ENCODE measurements around the gene MPIG6B.
"Not testable (repeated sequence)": the region's sequence is repeated elsewhere in the genome, so short reads cannot be mapped to it uniquely, and the experiment has no call there.

The MPIG6B gene

DNA sequence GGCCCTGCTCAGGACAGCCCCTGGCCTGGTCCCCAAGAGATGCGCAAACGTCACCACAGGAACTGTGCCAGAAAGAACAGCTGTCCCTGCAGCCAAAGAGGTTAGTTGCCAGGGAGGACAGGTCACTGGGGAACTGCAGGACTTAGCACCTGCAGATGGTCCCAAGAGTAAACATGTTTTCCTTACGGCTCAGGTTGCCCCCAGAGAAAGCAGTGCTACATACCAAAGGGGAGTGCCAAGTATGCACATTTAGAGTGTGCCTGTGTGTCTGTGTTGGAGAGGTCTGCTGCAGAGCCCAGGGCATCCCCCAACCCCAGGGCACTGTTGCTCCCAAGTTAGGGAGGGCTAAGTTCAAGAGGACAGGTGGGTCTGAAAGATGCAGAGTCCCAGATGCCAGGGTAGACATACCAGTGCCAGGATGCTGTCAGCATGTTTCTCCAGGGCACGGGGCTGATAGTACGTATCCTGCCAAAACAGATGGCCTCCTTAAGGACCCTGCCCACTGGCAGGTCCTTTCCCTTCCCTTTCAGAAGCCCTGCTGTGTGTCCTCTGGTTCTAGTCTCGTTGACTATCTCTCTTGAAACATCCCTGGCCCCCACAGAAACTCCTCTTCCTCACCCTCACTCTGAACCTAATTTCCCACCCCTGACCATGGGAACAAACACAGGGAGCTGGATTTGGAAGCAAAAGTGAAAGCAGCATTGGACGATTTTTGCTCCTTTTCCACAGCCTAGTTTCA is 21.3 kb upstream of the MPIG6B start:
- DNase-seq = no peak

DNA sequence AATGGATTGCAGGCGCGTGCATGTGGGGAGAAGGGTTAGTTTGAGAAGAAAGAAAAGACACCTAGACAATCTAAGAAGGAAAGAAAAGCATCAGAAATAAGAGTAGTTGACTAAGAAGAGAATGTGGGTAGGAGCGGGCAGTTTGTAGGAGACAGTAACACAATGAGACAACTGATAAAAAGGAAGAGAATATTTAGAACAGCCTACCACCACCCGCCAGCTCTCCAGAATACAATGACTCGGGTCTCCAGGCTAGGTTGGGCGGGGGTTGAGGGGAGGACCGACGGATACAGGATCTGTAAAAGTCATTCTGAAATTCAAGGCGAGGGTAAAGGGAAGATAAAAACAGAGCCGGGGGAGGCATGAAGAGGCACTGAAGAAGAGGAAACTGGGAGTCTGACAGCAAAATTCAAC is 20.8 kb upstream of the MPIG6B start:
- peak in 1 of 2 donors; percentile 44 for DNase-seq

DNA sequence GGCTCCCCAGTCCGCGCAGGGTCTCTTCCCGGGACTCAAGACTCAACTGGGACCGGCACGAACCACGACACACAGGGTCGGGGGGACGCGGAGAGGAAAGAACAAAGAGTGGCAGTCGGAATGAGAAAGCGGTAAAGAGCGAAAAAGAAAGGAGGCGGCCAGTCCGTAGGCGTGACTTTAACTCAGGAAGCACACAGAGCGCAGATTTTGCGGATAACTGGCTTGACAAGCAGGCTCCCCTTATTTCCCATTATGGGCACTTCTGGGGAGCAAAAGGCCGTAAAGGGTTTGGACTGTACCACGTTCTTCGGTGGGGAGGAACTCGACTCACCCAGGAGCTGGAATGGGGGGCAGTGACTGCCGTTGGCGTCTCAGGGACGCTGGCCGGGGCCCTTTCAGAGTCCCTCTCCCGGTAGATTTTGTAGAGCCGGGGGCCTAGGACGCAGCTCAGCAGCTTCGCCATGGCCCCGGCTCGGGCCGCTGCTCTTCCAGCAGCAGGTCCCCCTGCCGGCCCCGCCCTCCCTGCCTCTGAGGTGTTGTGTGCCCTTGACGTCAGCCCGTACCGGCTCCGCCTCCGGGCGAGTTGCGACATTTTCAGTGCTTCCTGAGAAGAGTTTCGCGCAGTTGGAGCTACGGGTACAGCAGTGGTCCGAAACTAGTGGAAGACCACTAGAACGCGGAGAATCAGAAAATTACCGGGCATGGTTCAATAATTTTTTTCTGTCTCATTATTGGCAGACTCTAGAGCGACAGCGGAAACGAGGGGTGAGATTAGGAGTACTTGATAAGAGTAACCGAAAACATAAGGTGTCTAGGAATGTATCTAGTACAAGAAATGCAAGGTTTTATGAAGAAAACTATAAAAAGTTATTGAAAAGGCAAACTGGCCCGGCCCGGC is 20.1 kb upstream of the MPIG6B start, which contains the start of gene ABHD16A:
Gene ABHD16A, minus strand, starts transcription at position 506 of the 898 bp plus-strand sequence. Its CDS starts 43 bp downstream, at position 463.
- DNase-seq = peak; percentile 99

DNA sequence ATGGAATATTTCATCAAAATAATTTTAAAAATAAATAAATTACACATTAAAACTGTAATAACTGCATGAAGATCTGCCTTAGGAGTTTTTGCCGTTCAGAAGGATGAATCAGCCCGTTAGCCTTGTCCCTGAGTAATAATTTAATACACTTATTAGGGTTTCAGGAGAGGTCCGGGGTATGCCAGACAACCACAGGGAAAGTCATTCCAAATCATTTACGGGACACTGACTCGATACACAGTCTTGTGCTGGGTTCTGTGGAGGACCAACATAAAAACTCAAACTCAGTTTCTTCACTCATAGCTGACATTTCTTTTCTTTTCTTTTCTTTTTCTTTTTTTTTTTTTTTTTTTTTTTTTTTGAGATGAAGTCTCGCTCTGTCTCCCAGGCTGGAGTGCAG is 17.2 kb upstream of the MPIG6B start:
- DNase-seq = no peak

DNA sequence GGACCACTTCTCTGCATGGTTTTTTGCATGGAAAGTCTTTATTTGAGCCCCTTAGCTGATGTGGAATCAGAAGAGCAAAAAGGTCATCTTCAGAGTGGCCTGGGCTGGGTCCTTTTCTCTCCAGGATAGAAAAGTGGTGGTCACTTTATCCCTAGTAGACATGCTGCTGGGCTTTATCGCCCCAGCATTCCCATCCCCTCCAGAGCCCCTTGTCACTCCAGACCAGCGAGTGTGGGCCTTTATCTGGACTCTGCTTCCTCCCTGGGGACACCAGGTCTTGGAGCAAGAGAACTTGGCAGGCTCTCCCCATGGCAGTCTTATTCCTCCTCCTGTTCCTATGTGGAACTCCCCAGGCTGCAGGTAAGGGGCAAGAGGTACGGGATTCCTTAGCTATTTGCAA is 16.6 kb upstream of the MPIG6B start, which contains the start of gene LY6G6F:
Gene LY6G6F, plus strand, starts transcription at position 268 of the 400 bp plus-strand sequence. Its CDS starts 41 bp downstream, at position 309.
- DNase-seq = no peak

DNA sequence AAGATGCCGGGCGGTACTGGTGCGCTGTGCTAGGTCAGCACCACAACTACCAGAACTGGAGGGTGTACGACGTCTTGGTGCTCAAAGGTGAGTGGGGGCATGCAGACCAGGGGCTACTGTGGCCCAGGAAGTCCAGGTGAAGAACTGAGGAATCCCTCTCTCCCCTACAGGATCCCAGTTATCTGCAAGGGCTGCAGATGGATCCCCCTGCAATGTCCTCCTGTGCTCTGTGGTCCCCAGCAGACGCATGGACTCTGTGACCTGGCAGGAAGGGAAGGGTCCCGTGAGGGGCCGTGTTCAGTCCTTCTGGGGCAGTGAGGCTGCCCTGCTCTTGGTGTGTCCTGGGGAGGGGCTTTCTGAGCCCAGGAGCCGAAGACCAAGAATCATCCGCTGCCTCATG is 15.5 kb upstream of the MPIG6B start:
- no peak for DNase-seq

DNA sequence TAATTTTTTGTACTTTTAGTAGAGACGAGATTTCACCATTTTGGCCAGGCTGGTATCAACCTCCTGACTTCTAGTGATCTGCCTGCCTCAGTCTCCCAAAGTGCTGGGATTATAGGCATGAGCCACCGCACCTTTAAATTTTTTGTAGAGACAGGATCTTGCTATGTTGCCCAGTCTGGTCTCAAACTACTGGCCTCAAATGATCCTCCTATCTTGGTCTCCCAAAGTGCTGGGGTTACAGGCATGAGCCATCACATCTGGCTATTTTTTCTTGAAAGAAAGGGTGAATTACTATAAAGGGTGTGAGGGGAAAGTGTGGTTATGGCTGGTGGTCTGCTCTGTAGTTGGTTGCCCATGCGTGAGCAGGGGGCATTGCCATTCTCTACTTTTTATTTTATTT is 14.9 kb upstream of the MPIG6B start:
- no peak for DNase-seq

DNA sequence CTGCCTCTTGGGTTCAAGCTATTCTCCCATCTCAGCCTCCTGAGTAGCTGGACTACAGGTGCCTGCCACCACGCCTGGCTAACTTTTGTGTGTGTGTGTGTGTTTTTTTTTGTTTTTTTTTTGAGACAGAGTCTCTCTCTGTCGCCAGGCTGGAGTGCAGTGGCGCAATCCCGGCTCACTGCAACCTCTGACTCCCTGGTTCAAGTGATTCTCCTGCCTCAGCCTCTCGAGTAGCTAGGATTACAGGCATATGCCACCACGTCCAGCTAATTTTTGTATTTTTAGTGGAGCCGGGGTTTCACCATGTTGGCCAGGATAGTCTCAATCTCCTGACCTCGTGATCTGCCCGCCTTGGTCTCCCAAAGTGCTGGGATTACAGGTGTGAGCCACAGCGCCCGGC is 14.0 kb upstream of the MPIG6B start:
- DNase-seq = not testable (repeated sequence)

DNA sequence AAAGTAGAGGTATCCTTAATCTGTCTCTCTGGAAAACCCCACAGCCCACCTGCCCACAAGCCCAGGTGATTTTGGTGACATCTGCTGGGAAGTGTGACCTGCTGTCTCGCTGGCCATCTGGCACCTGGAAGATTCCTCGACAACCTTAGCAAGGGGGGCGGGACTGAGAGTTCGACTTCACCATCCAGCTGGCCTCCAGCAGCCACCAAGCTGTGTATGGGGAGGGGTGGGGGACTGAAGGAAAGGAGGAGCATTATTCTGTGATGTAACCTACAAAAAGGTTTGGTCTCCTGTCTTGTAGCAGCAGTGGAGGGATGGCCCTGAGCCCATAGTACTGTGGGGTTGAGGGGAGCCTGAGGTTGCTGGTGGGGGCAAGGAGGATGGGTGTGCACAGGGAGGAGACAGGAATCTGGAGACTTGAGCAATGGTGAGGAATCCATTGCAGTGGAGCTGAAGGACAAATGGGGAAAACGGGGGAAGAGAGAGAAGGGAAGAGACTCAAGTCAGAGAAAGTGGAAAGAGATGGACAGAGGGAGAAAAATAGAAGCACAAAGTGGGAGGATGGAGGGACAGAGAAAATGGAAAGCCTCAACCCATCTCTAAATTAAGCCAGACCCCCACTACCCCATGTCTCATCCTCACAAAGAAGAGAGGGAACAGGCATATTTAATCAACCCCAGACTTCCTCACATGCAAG is 12.5 kb upstream of the MPIG6B start:
- no peak for DNase-seq

DNA sequence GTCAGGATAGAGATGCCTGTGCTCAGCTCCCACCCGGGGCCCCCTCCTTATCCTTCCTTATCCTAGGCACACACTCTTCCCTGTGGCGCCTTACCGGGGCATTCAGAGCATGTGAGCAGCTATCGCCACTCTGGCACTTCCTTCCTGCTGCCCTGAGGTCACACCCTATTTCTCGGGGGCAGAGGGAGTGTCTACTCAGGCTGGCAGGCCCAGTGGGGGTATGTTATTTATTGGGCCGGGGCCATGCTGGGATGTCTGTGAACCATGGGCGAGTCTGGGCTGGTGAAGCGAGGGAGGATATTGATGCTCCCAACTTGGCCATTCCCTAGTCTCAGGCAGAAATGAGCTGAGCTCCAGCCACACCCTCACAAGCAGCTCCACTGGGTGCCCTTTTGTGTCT is 11.9 kb upstream of the MPIG6B start:
- DNase-seq = peak; percentile 30 to 53

DNA sequence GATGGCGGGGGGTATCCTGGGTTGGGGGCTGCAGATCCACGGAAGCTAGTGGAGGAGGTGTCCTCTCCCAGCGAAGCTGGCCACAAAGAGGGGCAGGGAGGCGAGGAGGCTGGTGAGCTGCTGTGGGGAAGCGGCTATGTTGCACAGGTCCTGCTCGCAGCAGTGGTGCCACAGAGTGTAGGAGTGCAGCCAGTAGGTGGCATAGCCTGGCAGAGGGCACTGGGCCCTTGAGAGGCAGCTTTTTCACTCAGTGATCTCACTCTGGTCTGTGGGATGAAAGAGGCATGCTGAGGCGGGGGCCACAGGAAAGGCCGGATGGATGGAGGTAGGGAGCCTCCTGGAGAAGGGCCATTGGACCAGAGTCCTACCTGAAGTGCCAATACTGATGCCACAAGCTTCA is 10.9 kb upstream of the MPIG6B start:
- DNase-seq = peak; percentile 9 to 15

DNA sequence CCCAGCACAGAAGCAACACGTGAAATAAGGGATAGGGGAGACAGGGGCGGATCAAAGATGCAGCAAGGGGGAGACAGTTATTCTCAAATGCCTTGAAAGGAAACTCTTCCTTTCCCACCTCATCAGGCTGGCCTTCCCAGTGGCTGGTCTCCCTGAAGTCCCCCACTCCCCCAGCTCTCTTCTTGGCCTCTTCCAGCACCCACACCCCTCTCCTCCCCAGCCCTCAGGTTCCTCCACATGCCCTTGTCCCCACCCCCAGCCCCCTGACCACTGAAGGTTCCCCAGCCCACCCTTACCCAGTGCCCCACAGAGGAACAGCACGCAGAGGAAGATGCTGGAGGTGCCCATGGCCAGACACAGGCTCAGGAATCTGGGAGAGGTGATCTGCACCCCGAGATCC is 9.7 kb upstream of the MPIG6B start:
- DNase-seq = no peak

DNA sequence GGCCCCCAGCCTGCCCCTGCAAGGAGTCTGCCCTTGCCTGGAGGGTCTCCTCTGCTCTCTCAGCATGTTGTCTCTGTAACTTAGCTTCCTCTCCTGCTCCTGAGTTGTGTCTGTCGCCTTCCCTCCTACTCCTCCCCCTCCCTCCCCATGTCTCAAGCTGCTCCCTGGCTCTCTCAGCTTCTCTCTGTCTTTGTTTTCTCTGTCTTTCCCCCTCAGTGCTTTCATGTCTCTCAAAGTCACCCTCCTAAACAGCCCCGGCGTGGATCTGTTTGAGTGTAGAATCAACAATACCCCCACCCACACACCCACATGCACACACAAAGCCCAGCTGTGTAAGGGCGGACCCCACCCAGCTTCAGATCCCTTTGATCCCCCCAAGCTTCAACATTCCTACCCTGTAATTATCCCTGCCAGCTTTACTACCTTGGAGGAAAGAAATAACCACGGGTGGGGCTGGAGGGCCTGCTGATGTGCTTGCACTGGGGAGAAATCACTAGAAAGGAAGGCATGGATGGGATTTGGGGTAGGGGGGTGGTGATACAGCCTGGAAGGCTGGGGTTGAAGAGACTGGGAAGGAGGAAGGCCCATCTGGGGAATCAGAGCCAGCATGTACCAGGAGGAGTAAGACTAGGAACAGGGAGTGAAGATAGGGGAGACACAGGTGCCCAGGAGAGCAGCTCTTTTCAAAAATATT is 9.0 kb upstream of the MPIG6B start:
- peak in 1 of 2 donors; percentile 13 for DNase-seq

DNA sequence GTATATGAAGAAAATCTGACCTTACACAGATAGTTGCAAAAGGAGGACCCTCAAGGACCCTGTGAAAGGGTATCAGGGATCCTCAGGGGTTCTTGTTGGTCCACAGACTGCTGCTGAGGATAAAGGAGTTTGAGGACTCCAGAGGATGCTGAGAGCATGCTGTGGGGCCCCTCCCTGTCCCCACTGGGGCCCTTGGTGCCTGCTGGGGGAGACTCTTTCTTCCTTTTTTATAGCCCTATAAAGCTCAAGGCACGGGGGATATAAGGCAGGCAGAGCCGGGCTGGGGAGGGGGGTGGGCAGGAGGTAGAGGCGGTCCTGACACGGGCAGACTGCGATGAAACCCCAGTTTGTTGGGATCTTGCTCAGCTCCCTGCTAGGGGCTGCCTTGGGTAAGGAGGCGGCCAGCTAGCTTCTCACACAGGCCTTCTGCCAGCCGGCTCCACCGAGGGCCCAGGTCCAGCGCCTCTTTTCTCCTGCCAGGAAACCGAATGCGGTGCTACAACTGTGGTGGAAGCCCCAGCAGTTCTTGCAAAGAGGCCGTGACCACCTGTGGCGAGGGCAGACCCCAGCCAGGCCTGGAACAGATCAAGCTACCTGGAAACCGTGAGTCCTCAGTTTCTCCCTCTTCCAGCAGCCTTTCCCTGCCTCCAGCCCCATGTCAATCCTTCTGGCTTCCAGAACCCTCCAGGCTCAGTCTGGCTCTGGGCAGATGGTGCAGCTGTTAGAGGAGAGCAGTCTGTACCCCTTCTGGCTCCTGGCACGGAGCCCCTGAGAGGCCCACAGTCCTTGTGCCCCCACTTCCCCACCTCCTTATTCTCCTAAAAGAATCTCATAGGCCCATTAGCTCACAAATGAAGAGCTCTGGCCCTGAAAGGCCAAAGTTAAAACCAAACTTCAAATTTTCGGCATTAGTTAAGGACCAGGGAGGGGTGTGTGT is 7.9 kb upstream of the MPIG6B start, which contains the start of gene LY6G6D:
Gene LY6G6D, plus strand, starts transcription at position 327 of the 937 bp plus-strand sequence. Its CDS starts 8 bp downstream, at position 335.
- DNase-seq = no peak

DNA sequence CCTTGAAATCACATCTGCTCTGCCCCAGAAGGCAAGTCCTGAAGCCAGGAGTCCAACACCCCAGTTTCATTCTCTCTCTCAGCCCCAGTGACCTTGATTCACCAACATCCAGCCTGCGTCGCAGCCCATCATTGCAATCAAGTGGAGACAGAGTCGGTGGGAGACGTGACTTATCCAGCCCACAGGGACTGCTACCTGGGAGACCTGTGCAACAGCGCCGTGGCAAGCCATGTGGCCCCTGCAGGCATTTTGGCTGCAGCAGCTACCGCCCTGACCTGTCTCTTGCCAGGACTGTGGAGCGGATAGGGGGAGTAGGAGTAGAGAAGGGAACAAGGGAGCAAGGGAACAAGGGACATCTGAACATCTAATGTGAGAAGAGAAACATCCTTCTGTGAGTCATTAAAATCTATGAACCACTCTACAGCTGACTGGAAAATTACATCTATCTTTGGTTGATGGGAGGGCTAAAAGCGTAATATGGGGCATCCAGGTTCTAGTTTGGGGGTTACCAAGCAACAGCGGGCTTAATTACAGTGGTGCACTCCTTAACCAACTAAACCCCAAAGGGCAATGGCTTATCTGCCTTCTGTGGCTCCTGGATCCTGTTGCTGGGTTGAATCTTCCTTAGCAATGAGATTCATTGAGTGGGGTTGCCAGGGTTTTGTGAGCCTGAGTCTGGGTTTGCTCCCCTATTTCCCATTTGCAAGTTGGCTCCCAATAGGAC is 5.5 kb upstream of the MPIG6B start:
- no peak for DNase-seq

DNA sequence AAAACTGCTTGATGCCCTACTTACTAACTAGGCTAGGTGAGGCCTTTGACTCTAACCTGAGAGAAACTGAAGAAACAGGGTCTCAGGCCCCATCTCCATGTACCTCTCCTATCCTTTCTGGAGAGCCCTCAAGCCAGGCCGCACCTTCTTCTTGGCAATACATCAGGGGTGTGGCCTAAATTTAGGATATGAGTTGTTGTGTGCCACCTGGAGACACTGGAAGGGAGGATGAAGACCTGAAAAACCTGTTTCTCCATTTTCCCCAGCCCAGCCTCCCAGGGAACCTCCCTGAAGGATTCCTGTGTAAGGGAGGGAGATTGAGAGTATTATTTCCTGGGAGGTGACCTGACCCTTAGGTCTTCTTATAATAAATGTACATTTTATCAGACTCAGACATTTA is 4.9 kb upstream of the MPIG6B start:
- no peak for DNase-seq

DNA sequence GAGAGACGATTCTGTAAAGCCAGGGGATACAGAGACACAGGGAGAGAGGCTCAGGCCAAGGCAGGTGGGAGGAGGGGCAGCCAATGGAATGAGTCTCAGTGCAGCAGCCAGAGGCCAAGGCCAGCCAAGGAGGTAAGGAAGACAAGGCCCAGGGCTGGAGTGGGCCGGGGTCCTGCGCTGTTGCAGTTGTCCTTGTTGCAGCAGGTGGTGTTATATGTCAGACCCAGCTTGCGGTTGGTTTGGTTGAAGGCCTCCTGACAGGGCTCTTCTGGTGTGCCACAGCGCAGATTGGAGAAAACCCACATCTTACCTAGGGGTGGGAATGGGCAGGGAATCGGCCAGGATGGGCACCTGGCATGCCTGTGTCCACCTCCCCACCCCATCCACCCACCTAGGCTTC is 4.2 kb upstream of the MPIG6B start:
- DNase-seq = no peak

DNA sequence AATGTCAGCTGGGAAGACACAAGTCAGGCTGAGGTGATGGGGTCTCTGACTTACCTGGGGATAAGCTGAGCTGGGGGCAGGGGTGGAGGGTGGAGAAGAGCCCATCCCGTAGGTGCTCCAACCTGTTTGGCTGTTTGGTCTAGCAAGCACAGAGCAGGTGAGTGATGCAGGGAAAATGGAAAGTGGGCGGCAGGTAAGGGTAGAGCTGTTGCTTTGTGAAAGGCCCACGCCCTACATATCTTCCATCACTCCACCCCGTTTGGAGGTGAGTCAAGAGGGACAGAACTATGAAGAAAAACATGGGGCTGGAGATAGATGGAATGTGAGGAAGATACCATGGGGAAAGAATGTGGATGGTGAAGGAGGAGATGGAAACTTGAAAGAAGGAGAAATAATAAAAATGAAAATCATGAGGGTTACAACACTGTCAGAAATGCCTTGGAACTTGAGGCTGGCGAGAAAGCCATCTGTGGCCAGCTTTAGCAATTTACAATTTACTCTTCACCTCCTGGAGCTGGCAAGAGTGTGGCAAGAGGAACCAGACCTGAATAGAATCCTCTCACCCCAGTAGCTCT is 2.9 kb upstream of the MPIG6B start:
- DNase-seq = no peak

DNA sequence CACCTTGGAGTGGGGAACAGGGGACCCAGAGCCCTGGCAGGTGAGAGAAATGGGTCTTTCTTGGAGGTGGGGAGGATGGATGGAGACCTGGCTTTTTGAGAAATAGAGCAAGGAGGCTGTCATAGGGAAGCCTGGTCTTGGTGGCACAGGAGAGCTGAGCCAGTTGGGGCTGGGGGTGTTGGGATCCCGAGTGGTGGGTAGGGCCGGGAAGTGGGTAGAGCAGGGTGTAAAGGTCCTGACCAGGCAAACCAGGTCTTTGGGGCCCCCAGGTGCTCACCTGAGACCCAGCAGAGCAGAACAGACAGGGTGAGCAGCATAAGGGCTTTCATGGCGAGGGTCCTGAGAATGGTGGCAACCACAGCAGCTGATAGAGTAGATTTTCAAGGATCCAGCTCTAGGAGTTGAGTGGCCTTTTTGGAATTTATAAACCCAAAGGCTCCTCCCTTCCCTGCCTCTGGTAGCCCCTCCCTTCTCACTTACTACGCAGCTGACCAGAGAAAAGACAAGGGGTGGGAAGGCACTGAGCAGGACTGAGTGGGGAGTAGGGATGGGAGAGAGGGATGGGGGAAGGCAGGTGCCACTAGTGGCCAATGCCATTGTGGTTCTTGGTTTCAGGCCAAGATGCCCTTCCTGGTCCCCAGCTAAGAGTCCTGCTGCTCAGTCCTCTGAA is 1.7 kb upstream of the MPIG6B start, which contains the start of gene LY6G6C:
Gene LY6G6C, minus strand, starts transcription at position 396 of the 670 bp plus-strand sequence. Its CDS starts 67 bp downstream, at position 329.
- DNase-seq = no peak
